Measurements from ENCODE around the gene TJAP1. TPM values are rescaled to one million over a fixed set of nuclear protein-coding genes. Genes with fewer than 3 reads are reported as not detected.

TJAP1 gene
- total and polyA plus RNA-seq, 2 donors (not counting 3 experiments of a cell fraction or from before 2014, with no cell fraction given): 28.4 to 31.8 TPM

GRCh38 chr6:43496370-43497128 is 19.2 kb downstream of the TJAP1 start:
- H3K79me2 ChIP-seq (ENCODE audit: control insufficient read depth, insufficient read depth, low read length): no peaks in the 10 kb centered on the region
- CTCF ChIA-PET: interaction anchor here (0.6 to 19.0 kb wide), 11 partner anchors 10 to 432 kb away, joined by 3 to 289 read pairs (median 4); partner anchors contain the start of genes ABCC10, DLK2, DNPH1 and LRRC73
- H3K27ac ChIP-seq (ENCODE audit: insufficient read depth, low read depth, low read length): no peak overlapping the region
- FAIRE-seq: peak; percentile 12
- BruUV-seq (replicated peaks): no TSS peak
- no peak overlapping the region for H3K4me3 ChIP-seq (replicated peaks in 1 of 3; ENCODE audit: insufficient read depth in 1 of 3, low read depth in 1 of 3, low read length in 3 of 3)
- H3K4me1 ChIP-seq (ENCODE audit: control insufficient read depth, extremely low read depth, insufficient read depth, low read length): peaks cover 27% of the 10 kb centered on the region
- H3K9me3 ChIP-seq (replicated peaks; ENCODE audit: control insufficient read depth, insufficient read depth, low read length): no peaks in the 10 kb centered on the region
- TF ChIP-seq MYC (IDR thresholded peaks at IDR 0.05; ENCODE audit: low read depth, low read length) (no peak), POLR2AphosphoS5 (IDR thresholded peaks at IDR 0.05; ENCODE audit: insufficient read depth, low read depth, low read length) (no peak), CTCF (IDR thresholded peaks at IDR 0.05; ENCODE audit: extremely low read depth in 1 of 2, insufficient read depth in 1 of 2, low read depth in 1 of 2, low read length in 2 of 2) (peak; percentile 30 to 54)
- no peaks in the 10 kb centered on the region for H4K20me1 ChIP-seq (replicated peaks; ENCODE audit: control insufficient read depth, extremely low read depth, insufficient read depth, low read length)
- H3K27me3 ChIP-seq (ENCODE audit: control insufficient read depth in 2 of 2, insufficient read depth in 2 of 2, low read length in 2 of 2): no peaks in the 10 kb centered on the region
- no peak overlapping the region for H3K9ac ChIP-seq (replicated peaks; ENCODE audit: extremely low read depth, insufficient read depth, low read length)
- H2AFZ ChIP-seq (ENCODE audit: low read depth, low read length): no peak overlapping the region
- H3K9me1 ChIP-seq (replicated peaks; ENCODE audit: control insufficient read depth, extremely low read depth, insufficient read depth, low read length): no peaks in the 10 kb centered on the region
- dilution Hi-C loops (cut with MboI; ENCODE audit: extremely low pct_ligation_motif_present, low sequenced_read_pairs): no loop called here
- intact Hi-C loops (cut with micrococcal nuclease): no loop called here
- H3K36me3 ChIP-seq (ENCODE audit: control insufficient read depth in 2 of 2, extremely low read depth in 1 of 2, insufficient read depth in 2 of 2, low read length in 2 of 2): peaks cover 0 to 4% of the 10 kb centered on the region in 2 experiments
- H3K4me2 ChIP-seq (ENCODE audit: insufficient read depth, low read length): no peak overlapping the region
- POLR2A ChIA-PET: no interaction called here
- DNase-seq (ENCODE audit: low read depth, low spot score): peak; percentile 27

GRCh38 chr6:43497129-43497396 is 19.7 kb downstream of the TJAP1 start:
- no peaks in the 10 kb centered on the region for H4K20me1 ChIP-seq (replicated peaks; ENCODE audit: control insufficient read depth, extremely low read depth, insufficient read depth, low read length)
- no peaks in the 10 kb centered on the region for H3K9me3 ChIP-seq (replicated peaks; ENCODE audit: control insufficient read depth, insufficient read depth, low read length)
- DNase-seq (ENCODE audit: low read depth, low spot score) (no peak), FAIRE-seq (no peak)
- H3K4me2 ChIP-seq (ENCODE audit: insufficient read depth, low read length): no peak overlapping the region
- no peak overlapping the region for H2AFZ ChIP-seq (ENCODE audit: low read depth, low read length)
- dilution Hi-C loops (cut with MboI; ENCODE audit: extremely low pct_ligation_motif_present, low sequenced_read_pairs): no loop called here
- H3K9ac ChIP-seq (replicated peaks; ENCODE audit: extremely low read depth, insufficient read depth, low read length): no peak overlapping the region
- H3K9me1 ChIP-seq (replicated peaks; ENCODE audit: control insufficient read depth, extremely low read depth, insufficient read depth, low read length): no peaks in the 10 kb centered on the region
- H3K4me3 ChIP-seq (replicated peaks in 1 of 3; ENCODE audit: insufficient read depth in 1 of 3, low read depth in 1 of 3, low read length in 3 of 3): no peak overlapping the region
- no peaks in the 10 kb centered on the region for H3K79me2 ChIP-seq (ENCODE audit: control insufficient read depth, insufficient read depth, low read length)
- no peak overlapping the region for H3K27ac ChIP-seq (ENCODE audit: insufficient read depth, low read depth, low read length)
- no TSS peak for BruUV-seq (replicated peaks)
- ChIA-PET POLR2A (no interaction called here), CTCF (interaction anchor here (1.1 to 19.0 kb wide), 7 partner anchors 10 to 268 kb away, joined by 3 to 289 read pairs (median 7); partner anchors contain the start of genes ABCC10, DLK2, DNPH1 and LRRC73)
- H3K4me1 ChIP-seq (ENCODE audit: control insufficient read depth, extremely low read depth, insufficient read depth, low read length): peaks cover 22% of the 10 kb centered on the region
- TF ChIP-seq POLR2AphosphoS5 (IDR thresholded peaks at IDR 0.05; ENCODE audit: insufficient read depth, low read depth, low read length) (no peak), GATA2 (IDR thresholded peaks at IDR 0.05; ENCODE audit: insufficient read depth, insufficient read length, low read depth, low read length) (no peak)
- intact Hi-C loops (cut with micrococcal nuclease): no loop called here
- peaks cover 0 to 4% of the 10 kb centered on the region in 2 experiments for H3K36me3 ChIP-seq (ENCODE audit: control insufficient read depth in 2 of 2, extremely low read depth in 1 of 2, insufficient read depth in 2 of 2, low read length in 2 of 2)
- no peaks in the 10 kb centered on the region for H3K27me3 ChIP-seq (ENCODE audit: control insufficient read depth in 2 of 2, insufficient read depth in 2 of 2, low read length in 2 of 2)
